Loucy (cell line): ENCODE data around the gene SNHG17.

ENCODE experiments used
- H2AFZ ChIP-seq: fragments of 200-600 bp; sonication (generic); 2 replicates; pipeline ENCODE4 v1.6.0; 2016; ENCODE audit warnings: antibody characterized with exemption, mild to moderate bottlenecking, low read length, moderate library complexity
- H3F3A ChIP-seq: fragments of 200-600 bp; 2 replicates; pipeline ENCODE4 v1.6.0; 2016; ENCODE audit warnings: antibody characterized with exemption, low read depth, mild to moderate bottlenecking
- H3K27me3 ChIP-seq: fragments of 200-600 bp; sonication (generic); 2 replicates; pipeline ENCODE4 v1.6.1; 2014; ENCODE audit warnings: low read length, mild to moderate bottlenecking; ENCODE audit not compliant: insufficient read depth, poor library complexity, severe bottlenecking
- H3K36me3 ChIP-seq: fragments of 200-600 bp; sonication (generic); 2 replicates; pipeline ENCODE4 v1.6.1; 2016; ENCODE audit warnings: low read length; ENCODE audit not compliant: insufficient read depth
- H3K4me1 ChIP-seq: fragments of 200-600 bp; sonication (generic); 2 replicates; pipeline ENCODE4 v1.5.1; 2014; ENCODE audit warnings: low read length, mild to moderate bottlenecking; ENCODE audit not compliant: insufficient read depth, poor library complexity, severe bottlenecking
- H3K4me2 ChIP-seq: fragments of 200-600 bp; sonication (generic); 2 replicates; pipeline ENCODE4 v1.6.0; 2014; ENCODE audit warnings: antibody characterized with exemption, low read length, low read depth, mild to moderate bottlenecking; ENCODE audit not compliant: poor library complexity, severe bottlenecking
- H3K4me3 ChIP-seq: fragments of 200-600 bp; sonication (generic); 2 replicates; pipeline ENCODE4 v1.5.1; 2014; ENCODE audit warnings: low read length, mild to moderate bottlenecking, mixed read lengths; ENCODE audit not compliant: poor library complexity, severe bottlenecking
- H3K79me2 ChIP-seq: fragments of 200-600 bp; sonication (generic); 2 replicates; pipeline ENCODE4 v1.6.1; 2014; ENCODE audit warnings: low read length; ENCODE audit not compliant: insufficient read depth
- H3K9ac ChIP-seq: fragments of 200-600 bp; sonication (generic); 2 replicates; pipeline ENCODE4 v1.6.0; 2014; ENCODE audit warnings: mild to moderate bottlenecking, low read depth, low read length, moderate library complexity; ENCODE audit not compliant: poor library complexity, severe bottlenecking
- H3K9me2 ChIP-seq: fragments of 200-600 bp; sonication (generic); replicated peaks from 2 replicates; pipeline ENCODE4 v1.6.1; 2016; ENCODE audit warnings: low read depth, low read length, mixed read lengths
- H3K9me3 ChIP-seq: fragments of 200-600 bp; sonication (generic); 2 replicates; pipeline ENCODE4 v1.6.1; 2014; ENCODE audit warnings: mild to moderate bottlenecking, antibody characterized with exemption, low read length, low read depth; ENCODE audit not compliant: insufficient read depth
- H4K20me1 ChIP-seq: fragments of 200-600 bp; sonication (generic); 2 replicates; pipeline ENCODE4 v1.6.0; 2014; ENCODE audit warnings: antibody characterized with exemption, low read length, mild to moderate bottlenecking; ENCODE audit not compliant: insufficient read depth, poor library complexity, severe bottlenecking
- EZH2phosphoT487 ChIP-seq: fragments of 200-600 bp; IDR thresholded peaks from 2 replicates; pipeline ENCODE4 v1.6.1; 2018; ENCODE audit warnings: antibody characterized with exemption, mild to moderate bottlenecking, moderate library complexity, borderline replicate concordance
- TF ChIP-seq, protein P1 (sequence below): fragments of 200-600 bp; sonication (generic); conservative IDR thresholded peaks from 2 replicates; pipeline ENCODE4 v1.5.1; 2014; ENCODE audit warnings: mild to moderate bottlenecking, antibody characterized with exemption, low read length

Gene SNHG17

DNA sequence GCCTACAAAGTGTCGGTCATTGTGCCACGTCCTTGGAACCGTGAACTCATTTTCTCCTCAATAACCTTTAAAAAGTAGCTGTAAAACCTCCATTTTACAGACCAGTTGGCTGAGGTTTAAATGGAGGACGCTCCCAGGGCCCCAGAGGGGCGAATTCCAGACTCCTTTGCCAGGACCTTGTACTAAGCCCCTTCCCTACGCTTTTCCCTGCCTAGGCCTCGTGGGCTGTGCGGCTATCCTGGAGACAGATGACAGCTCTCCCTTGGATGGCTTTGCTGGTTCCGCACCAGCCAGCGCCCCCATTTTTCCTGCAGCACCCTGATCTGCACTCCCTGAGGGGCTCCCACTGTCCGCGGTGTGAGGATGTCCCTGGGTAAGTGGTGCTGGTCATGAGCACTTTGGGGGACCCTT is 12.1 kb upstream of the SNHG17 start:
- H2AFZ ChIP-seq: peak overlapping the region; percentile 61; the same call in 1 of the 2 replicates
- no peaks in the 10 kb centered on the region for H3K27me3 ChIP-seq
- no peaks in the 10 kb centered on the region for H4K20me1 ChIP-seq
- peaks cover 31% of the 10 kb centered on the region for H3K79me2 ChIP-seq
- H3K9me3 ChIP-seq: no peaks in the 10 kb centered on the region
- H3K4me1 ChIP-seq: peaks cover 26% of the 10 kb centered on the region
- H3K4me2 ChIP-seq: peak overlapping the region; percentile 85
- no peaks in the 10 kb centered on the region for H3F3A ChIP-seq
- no peaks in the 10 kb centered on the region for H3K9me2 ChIP-seq
- H3K4me3 ChIP-seq: peak overlapping the region; percentile 81
- H3K9ac ChIP-seq: peak overlapping the region; percentile 91
- H3K36me3 ChIP-seq: peaks cover 8% of the 10 kb centered on the region; the same call in 1 of the 2 replicates
- no peak for TF ChIP-seq EZH2phosphoT487
- TF ChIP-seq, protein P1, sequence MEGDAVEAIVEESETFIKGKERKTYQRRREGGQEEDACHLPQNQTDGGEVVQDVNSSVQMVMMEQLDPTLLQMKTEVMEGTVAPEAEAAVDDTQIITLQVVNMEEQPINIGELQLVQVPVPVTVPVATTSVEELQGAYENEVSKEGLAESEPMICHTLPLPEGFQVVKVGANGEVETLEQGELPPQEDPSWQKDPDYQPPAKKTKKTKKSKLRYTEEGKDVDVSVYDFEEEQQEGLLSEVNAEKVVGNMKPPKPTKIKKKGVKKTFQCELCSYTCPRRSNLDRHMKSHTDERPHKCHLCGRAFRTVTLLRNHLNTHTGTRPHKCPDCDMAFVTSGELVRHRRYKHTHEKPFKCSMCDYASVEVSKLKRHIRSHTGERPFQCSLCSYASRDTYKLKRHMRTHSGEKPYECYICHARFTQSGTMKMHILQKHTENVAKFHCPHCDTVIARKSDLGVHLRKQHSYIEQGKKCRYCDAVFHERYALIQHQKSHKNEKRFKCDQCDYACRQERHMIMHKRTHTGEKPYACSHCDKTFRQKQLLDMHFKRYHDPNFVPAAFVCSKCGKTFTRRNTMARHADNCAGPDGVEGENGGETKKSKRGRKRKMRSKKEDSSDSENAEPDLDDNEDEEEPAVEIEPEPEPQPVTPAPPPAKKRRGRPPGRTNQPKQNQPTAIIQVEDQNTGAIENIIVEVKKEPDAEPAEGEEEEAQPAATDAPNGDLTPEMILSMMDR: no peak

- Histone ChIP-seq H3K9me2 (no peaks in the 10 kb centered on the region), H3K4me3 (peak overlapping the region; percentile 81), H3K79me2 (peaks cover 31% of the 10 kb centered on the region), H3K4me2 (peak overlapping the region; percentile 85), H2AFZ (peak overlapping the region; percentile 96), H3F3A (no peaks in the 10 kb centered on the region), H3K4me1 (peaks cover 26% of the 10 kb centered on the region), H3K27me3 (no peaks in the 10 kb centered on the region), H3K9me3 (no peaks in the 10 kb centered on the region), H3K36me3 (peaks cover 8% of the 10 kb centered on the region; the same call in 1 of the 2 replicates), H3K9ac (peak overlapping the region; percentile 91), H4K20me1 (no peaks in the 10 kb centered on the region)
- TF ChIP-seq EZH2phosphoT487: no peak
- TF ChIP-seq, protein P1: peak; percentile 87
Observed at GRCh38 chr20:38446441-38447209, 11.5 kb upstream of the SNHG17 start.

DNA sequence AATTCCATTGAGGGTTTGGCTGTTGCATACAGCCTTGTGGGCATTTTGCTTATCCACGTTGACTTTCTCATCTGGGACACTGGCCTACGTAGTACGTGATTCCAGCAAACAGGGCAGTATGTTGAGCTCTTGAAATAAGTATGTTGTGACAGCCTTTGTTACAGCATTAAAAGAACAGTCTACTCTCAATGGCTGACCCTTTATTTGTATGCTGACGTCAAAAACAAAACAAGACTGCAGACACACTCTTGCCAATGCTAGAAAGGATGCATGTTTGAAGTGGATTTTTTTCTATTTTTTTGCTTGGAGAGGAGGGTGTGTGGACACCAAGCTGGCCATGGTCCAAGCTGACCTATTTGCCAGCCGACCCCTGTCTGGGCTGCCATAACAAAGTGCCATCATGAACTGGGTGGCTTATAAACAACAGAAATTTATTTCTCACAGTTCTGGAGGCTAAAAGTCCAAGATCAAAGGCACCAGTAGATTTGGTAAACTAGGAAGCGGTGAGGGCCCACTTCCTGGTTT is 10.8 kb upstream of the SNHG17 start:
- TF ChIP-seq, protein P1: no peak
- TF ChIP-seq EZH2phosphoT487: no peak
- Histone ChIP-seq H3K36me3 (peaks cover 8% of the 10 kb centered on the region; the same call in 1 of the 2 replicates), H3K4me2 (peak overlapping the region; percentile 28), H3K79me2 (peaks cover 31% of the 10 kb centered on the region), H3K9ac (no peak overlapping the region), H3K4me3 (peak overlapping the region; percentile 42), H3K4me1 (peaks cover 26% of the 10 kb centered on the region), H2AFZ (peak overlapping the region; percentile 96), H3K9me2 (no peaks in the 10 kb centered on the region), H4K20me1 (no peaks in the 10 kb centered on the region), H3K9me3 (no peaks in the 10 kb centered on the region), H3F3A (no peaks in the 10 kb centered on the region), H3K27me3 (no peaks in the 10 kb centered on the region)
